ENCODE measurements around the gene DISC1. TPM values are rescaled to one million over a fixed set of nuclear protein-coding genes. Genes with fewer than 3 reads are reported as not detected.

The DISC1 gene
- total RNA-seq, 1 experiment from 2014 or later, result 13.5 TPM

DNA sequence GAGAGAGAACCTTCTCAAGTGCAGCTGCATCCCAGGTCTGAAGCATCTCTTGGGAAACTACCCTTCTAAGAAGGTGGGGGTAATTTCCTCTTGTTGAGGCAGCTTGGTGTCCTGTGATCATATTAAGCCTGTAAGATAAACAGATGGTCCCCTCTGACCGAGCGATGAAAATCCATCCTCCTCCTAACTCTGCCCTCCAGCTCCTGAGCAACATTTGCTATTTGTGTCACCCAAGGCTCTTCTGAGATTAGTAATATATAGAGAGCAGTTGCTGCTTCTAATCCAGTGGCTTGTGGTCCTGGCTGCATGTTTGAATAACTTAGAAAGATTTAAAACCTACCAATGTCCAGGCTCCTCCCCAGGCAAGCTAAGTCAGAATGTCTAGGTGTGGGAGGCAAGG is 123.7 kb downstream of the DISC1 start:
- Histone ChIP-seq H3K9me3 (peaks cover 4% of the 10 kb centered on the region; the same call in 1 of the 2 replicates), H3K4me3 (ENCODE audit: low read depth, low read length) (no peak overlapping the region), H3K4me1 (peaks cover 6% of the 10 kb centered on the region), H3K36me3 (ENCODE audit: control insufficient read depth, insufficient read depth, low read length) (no peaks in the 10 kb centered on the region; the same call in none of the 2 replicates), H3K27me3 (replicated peaks; ENCODE audit: control insufficient read depth, insufficient read depth, low read length) (no peaks in the 10 kb centered on the region)
- TF ChIP-seq, protein P1, sequence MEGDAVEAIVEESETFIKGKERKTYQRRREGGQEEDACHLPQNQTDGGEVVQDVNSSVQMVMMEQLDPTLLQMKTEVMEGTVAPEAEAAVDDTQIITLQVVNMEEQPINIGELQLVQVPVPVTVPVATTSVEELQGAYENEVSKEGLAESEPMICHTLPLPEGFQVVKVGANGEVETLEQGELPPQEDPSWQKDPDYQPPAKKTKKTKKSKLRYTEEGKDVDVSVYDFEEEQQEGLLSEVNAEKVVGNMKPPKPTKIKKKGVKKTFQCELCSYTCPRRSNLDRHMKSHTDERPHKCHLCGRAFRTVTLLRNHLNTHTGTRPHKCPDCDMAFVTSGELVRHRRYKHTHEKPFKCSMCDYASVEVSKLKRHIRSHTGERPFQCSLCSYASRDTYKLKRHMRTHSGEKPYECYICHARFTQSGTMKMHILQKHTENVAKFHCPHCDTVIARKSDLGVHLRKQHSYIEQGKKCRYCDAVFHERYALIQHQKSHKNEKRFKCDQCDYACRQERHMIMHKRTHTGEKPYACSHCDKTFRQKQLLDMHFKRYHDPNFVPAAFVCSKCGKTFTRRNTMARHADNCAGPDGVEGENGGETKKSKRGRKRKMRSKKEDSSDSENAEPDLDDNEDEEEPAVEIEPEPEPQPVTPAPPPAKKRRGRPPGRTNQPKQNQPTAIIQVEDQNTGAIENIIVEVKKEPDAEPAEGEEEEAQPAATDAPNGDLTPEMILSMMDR (IDR thresholded peaks at IDR 0.05; ENCODE audit: insufficient read depth in 1 of 2, low read depth in 1 of 2, low read length in 1 of 2, severe bottlenecking in 1 of 2, unreplicated experiment in 1 of 2), result no peak
- Mint-ChIP-seq H3K4me1 (ENCODE audit: low read depth, unreplicated experiment) (no peaks in the 10 kb centered on the region), H3K36me3 (ENCODE audit: insufficient read depth, unreplicated experiment) (peaks cover 16% of the 10 kb centered on the region), H3K27me3 (ENCODE audit: insufficient read depth, unreplicated experiment) (no peaks in the 10 kb centered on the region), H3K4me3 (ENCODE audit: unreplicated experiment) (no peak overlapping the region), H3K9me3 (ENCODE audit: unreplicated experiment) (peaks cover 34% of the 10 kb centered on the region), H3K27ac (ENCODE audit: unreplicated experiment) (no peak overlapping the region)
- ChIA-PET POLR2A (no interaction called here), CTCF (no interaction called here)
- intact Hi-C loops (cut with micrococcal nuclease; ENCODE audit: unreplicated experiment), result no loop called here
- no peak for DNase-seq
- BruUV-seq (replicated peaks), result no TSS peak

DNA sequence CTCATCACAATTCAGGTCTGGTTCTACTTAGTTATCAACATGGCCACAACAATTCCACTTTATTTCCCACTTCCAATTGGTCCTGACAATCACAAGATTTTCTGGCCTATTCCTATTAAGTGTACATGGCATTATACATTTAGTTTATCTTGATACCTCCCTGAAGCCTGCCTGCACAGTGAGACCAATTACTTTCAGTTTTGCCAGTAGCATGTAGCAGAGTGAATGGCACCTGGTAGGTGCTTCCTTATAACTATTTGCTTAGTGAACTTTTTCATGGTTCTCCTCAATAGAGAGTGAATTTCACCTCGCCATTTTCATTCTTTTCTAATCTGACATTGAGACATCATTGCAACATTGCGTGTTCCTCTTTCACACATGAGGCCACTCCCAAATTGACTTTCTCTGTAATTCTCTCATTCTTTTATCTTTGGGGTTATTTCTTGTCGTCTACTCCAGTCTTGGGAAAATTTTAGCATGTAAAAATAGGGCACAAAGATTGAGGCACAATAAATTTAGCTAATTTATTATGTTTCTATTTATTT is 124.3 kb downstream of the DISC1 start:
- H3K36me3 ChIP-seq (ENCODE audit: control insufficient read depth, insufficient read depth, low read length), result no peaks in the 10 kb centered on the region; the same call in none of the 2 replicates
- H3K9me3 Mint-ChIP-seq (ENCODE audit: unreplicated experiment), result peaks cover 38% of the 10 kb centered on the region
- intact Hi-C loops (cut with micrococcal nuclease; ENCODE audit: unreplicated experiment), result no loop called here
- H3K9me3 ChIP-seq, result peaks cover 4% of the 10 kb centered on the region; the same call in 1 of the 2 replicates
- TF ChIP-seq, protein P1 (IDR thresholded peaks at IDR 0.05; ENCODE audit: insufficient read depth in 1 of 2, low read depth in 1 of 2, low read length in 1 of 2, severe bottlenecking in 1 of 2, unreplicated experiment in 1 of 2), result no peak
- H3K27me3 ChIP-seq (replicated peaks; ENCODE audit: control insufficient read depth, insufficient read depth, low read length), result no peaks in the 10 kb centered on the region
- H3K4me3 Mint-ChIP-seq (ENCODE audit: unreplicated experiment), result no peak overlapping the region
- H3K36me3 Mint-ChIP-seq (ENCODE audit: insufficient read depth, unreplicated experiment), result peaks cover 16% of the 10 kb centered on the region
- DNase-seq, result no peak
- no peak overlapping the region for H3K4me3 ChIP-seq (ENCODE audit: low read depth, low read length)
- H3K4me1 ChIP-seq, result peaks cover 6% of the 10 kb centered on the region
- no TSS peak for BruUV-seq (replicated peaks)
- ChIA-PET CTCF (no interaction called here), POLR2A (no interaction called here)
- H3K4me1 Mint-ChIP-seq (ENCODE audit: low read depth, unreplicated experiment), result no peaks in the 10 kb centered on the region
- no peaks in the 10 kb centered on the region for H3K27me3 Mint-ChIP-seq (ENCODE audit: insufficient read depth, unreplicated experiment)
- no peak overlapping the region for H3K27ac Mint-ChIP-seq (ENCODE audit: unreplicated experiment)

DNA sequence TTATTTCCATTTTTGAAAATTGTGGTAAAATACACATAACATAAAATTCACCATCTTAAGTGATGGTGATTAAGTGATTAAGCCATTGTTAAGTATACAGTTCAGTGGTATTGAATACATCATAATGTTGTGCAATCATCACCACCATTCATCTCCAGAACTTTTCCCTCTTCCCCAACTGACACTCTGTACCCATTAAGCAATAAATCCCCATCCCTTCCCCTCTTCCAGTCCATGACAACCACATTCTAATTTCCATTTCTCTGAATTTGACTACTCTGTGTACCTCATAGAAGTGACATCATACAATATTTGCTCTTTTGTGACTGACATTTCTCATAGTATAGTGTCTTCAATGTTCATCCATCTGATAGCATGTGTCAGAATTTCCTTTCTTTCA is 124.8 kb downstream of the DISC1 start:
- H3K4me1 Mint-ChIP-seq (ENCODE audit: low read depth, unreplicated experiment), result no peaks in the 10 kb centered on the region
- intact Hi-C loops (cut with micrococcal nuclease; ENCODE audit: unreplicated experiment), result no loop called here
- Histone ChIP-seq H3K4me1 (peaks cover 6% of the 10 kb centered on the region), H3K36me3 (ENCODE audit: control insufficient read depth, insufficient read depth, low read length) (no peaks in the 10 kb centered on the region; the same call in none of the 2 replicates), H3K27me3 (replicated peaks; ENCODE audit: control insufficient read depth, insufficient read depth, low read length) (no peaks in the 10 kb centered on the region), H3K4me3 (ENCODE audit: low read depth, low read length) (no peak overlapping the region), H3K9me3 (peaks cover 4% of the 10 kb centered on the region; the same call in 1 of the 2 replicates)
- POLR2A ChIA-PET, result no interaction called here
- TF ChIP-seq, protein P1 (IDR thresholded peaks at IDR 0.05; ENCODE audit: insufficient read depth in 1 of 2, low read depth in 1 of 2, low read length in 1 of 2, severe bottlenecking in 1 of 2, unreplicated experiment in 1 of 2), result no peak
- H3K4me3 Mint-ChIP-seq (ENCODE audit: unreplicated experiment), result no peak overlapping the region
- no TSS peak for BruUV-seq (replicated peaks)
- H3K9me3 Mint-ChIP-seq (ENCODE audit: unreplicated experiment), result peaks cover 38% of the 10 kb centered on the region
- H3K36me3 Mint-ChIP-seq (ENCODE audit: insufficient read depth, unreplicated experiment), result peaks cover 16% of the 10 kb centered on the region
- CTCF ChIA-PET, result no interaction called here
- H3K27me3 Mint-ChIP-seq (ENCODE audit: insufficient read depth, unreplicated experiment), result no peaks in the 10 kb centered on the region
- DNase-seq, result no peak
- no peak overlapping the region for H3K27ac Mint-ChIP-seq (ENCODE audit: unreplicated experiment)

All from Caco-2 (cell line).